Fibroblast of villous mesenchyme (primary cell): Measurements from ENCODE around the gene BLVRA. TPM values are rescaled to one million over a fixed set of nuclear protein-coding genes. Genes with fewer than 3 reads are reported as not detected.

Experiments used
- DNase-seq: peaks from one replicate; pipeline ENCODE4 v3.0.0-alpha.2; 2010; ENCODE audit warnings: low read depth
- H3K4me3 ChIP-seq: 2 replicates; pipeline ENCODE4 v1.5.1; 2011; ENCODE audit warnings: low read depth, mild to moderate bottlenecking, low read length
- CTCF ChIP-seq: IDR thresholded peaks from 2 replicates; pipeline ENCODE4 v1.5.1; 2012; ENCODE audit warnings: low read depth, mild to moderate bottlenecking, low read length; ENCODE audit not compliant: insufficient read depth
- total RNA-seq: library from RNA; depleted of rRNA; stranded (reverse); fragments of >200 nt; gene quantifications from 2 replicates; pipeline ENCODE4 v1.2.3, GENCODE V29; 2012

Gene BLVRA
- total RNA-seq, 1 donor, result 14.7 TPM

DNA sequence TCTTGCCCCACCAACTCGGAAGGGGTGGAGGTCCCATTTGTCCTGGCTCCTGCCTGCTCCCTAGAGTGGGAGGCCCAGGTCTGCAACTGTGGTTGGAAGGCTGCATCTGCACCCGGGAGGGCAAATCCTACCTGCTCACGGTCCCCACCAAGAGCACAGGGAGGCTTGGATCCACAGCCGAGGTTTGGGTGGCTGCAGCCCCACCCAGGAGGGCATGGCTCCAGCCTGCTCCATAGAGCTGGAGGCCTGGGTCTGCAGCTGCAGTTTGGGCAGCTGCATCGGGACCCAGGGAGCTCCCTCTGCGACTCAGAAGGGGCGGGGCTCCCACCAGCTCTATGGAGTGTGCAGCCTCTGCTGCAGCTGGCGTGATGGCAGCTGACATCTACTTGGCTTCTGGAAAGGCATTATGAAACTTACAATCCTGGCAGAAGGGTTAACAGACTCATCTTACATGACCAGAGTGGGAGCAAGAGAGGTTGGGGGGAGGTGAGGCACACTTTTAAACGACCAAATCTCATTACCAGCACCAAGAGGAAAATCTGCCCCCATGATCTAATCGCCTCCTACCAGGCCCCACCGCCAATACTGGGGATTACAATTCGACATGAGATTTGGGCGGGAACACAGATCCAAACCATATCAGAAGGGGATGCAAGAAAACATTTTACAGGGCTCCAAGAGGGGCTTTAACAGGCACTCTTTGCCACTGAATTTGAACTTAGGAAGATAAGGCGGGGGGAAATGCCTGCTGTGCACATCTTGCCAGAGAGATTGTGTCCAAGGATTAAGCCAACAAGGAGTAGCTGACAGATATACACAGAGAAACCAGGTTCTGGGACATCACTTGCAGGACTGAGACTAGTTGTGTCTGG lies 8.2 kb upstream of the BLVRA start:
- H3K4me3 ChIP-seq, result no peak overlapping the region
- no peak for TF ChIP-seq CTCF
- peak; percentile 17 for DNase-seq

- no peak for DNase-seq
- no peak overlapping the region for H3K4me3 ChIP-seq
- TF ChIP-seq CTCF, result no peak
Observed at GRCh38 chr7:43752411-43752810, 6.1 kb upstream of the BLVRA start.

DNA sequence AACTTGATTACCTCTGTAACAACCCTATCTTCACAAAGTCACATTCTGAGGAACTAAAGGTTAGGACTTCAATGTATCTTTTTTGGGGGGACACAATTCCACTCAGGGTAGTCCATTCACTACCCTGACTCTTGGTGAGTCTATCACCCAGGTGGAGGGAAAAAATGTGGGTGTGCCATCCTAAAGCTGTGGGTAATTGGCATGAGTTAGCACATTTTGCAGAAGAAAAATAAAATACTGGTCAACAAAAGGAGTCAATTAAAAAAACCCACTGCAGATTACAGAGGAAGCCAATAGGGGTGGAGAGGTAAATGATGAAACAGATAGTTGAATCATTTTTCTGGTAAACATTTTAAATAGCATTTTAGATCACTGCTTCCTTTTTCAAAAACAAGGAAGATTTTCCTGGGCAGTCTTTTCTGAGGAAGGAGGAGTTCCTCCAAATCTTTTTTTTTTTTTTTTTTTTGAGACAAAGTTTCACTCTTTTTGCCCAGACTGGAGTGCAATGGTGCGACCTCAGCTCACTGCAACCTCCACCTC lies 5.1 kb upstream of the BLVRA start:
- no peak for DNase-seq
- H3K4me3 ChIP-seq, result no peak overlapping the region
- TF ChIP-seq CTCF, result no peak

- no peak overlapping the region for H3K4me3 ChIP-seq
- DNase-seq, result no peak
- no peak for TF ChIP-seq CTCF
Observed at GRCh38 chr7:43753843-43754242, 4.6 kb upstream of the BLVRA start.

DNA sequence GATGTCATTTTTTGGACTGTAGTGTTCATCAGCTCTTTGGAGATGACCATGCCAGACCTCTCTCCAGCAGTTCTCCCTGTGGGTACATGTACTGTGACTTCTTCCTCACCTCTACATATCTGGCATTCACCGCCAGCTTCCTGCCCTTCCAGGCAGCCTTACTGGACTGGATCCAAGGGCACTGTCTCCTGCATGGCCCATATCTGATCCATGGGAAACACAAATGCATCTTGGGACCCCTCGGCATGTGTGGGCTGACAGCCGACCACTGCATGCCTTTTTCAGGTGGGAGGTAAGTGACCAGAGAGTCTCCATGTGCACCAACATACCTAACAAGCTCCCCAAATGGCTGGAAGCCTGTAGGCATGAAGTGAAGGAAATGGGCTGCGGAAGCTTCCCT lies 3.9 kb upstream of the BLVRA start:
- no peak for DNase-seq
- H3K4me3 ChIP-seq, result no peak overlapping the region
- no peak for TF ChIP-seq CTCF

GRCh38 chr7:43756368-43757072 lies 2.0 kb upstream of the BLVRA start:
- DNase-seq, result peak; percentile 63
- no peak overlapping the region for H3K4me3 ChIP-seq
- no peak for TF ChIP-seq CTCF
